Fibroblast of villous mesenchyme (primary cell): ENCODE measurements around the gene FKBP9. TPM values are rescaled to one million over a fixed set of nuclear protein-coding genes. Genes with fewer than 3 reads are reported as not detected.
A peak's percentile ranks its signal among the peaks of the same experiment; 100 is the strongest.
"Not testable (repeated sequence)": the region's sequence is repeated elsewhere in the genome, so short reads cannot be mapped to it uniquely, and the experiment has no call there.

ENCODE experiments used
- DNase-seq: peaks from one replicate; pipeline ENCODE4 v3.0.0-alpha.2; 2010; ENCODE audit warnings: low read depth
- H3K4me3 ChIP-seq: 2 replicates; pipeline ENCODE4 v1.5.1; 2011; ENCODE audit warnings: low read depth, mild to moderate bottlenecking, low read length
- total RNA-seq: library from RNA; depleted of rRNA; stranded (reverse); fragments of >200 nt; gene quantifications from 2 replicates; pipeline ENCODE4 v1.2.3, GENCODE V29; 2012
- TF ChIP-seq, protein P1 (sequence below): IDR thresholded peaks from 2 replicates; pipeline ENCODE4 v1.5.1; 2012; ENCODE audit warnings: low read depth, mild to moderate bottlenecking, low read length; ENCODE audit not compliant: insufficient read depth

The FKBP9 gene
- total RNA-seq, 1 donor = 224 TPM

DNA sequence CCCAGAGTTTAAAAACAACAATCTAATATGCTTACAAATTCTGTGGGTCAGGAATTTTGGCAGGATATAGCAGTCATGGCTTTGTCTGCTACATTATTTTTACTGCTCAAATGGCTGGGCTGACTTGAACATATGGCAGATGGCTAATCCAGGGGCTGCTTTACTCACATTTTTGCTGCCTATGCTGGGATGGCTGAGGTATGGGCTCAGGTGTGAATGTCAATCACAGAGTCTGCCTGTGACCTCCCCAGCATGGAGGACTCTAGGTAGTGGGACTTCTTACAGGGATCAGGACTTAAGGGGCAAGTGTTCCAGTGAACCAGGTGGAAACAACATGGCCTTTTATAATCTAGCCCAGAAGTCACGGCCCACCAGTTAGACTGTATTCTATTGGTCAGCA, 4.4 kb upstream of the FKBP9 start:
- no peak for DNase-seq
- TF ChIP-seq, protein P1, sequence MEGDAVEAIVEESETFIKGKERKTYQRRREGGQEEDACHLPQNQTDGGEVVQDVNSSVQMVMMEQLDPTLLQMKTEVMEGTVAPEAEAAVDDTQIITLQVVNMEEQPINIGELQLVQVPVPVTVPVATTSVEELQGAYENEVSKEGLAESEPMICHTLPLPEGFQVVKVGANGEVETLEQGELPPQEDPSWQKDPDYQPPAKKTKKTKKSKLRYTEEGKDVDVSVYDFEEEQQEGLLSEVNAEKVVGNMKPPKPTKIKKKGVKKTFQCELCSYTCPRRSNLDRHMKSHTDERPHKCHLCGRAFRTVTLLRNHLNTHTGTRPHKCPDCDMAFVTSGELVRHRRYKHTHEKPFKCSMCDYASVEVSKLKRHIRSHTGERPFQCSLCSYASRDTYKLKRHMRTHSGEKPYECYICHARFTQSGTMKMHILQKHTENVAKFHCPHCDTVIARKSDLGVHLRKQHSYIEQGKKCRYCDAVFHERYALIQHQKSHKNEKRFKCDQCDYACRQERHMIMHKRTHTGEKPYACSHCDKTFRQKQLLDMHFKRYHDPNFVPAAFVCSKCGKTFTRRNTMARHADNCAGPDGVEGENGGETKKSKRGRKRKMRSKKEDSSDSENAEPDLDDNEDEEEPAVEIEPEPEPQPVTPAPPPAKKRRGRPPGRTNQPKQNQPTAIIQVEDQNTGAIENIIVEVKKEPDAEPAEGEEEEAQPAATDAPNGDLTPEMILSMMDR = no peak

DNA sequence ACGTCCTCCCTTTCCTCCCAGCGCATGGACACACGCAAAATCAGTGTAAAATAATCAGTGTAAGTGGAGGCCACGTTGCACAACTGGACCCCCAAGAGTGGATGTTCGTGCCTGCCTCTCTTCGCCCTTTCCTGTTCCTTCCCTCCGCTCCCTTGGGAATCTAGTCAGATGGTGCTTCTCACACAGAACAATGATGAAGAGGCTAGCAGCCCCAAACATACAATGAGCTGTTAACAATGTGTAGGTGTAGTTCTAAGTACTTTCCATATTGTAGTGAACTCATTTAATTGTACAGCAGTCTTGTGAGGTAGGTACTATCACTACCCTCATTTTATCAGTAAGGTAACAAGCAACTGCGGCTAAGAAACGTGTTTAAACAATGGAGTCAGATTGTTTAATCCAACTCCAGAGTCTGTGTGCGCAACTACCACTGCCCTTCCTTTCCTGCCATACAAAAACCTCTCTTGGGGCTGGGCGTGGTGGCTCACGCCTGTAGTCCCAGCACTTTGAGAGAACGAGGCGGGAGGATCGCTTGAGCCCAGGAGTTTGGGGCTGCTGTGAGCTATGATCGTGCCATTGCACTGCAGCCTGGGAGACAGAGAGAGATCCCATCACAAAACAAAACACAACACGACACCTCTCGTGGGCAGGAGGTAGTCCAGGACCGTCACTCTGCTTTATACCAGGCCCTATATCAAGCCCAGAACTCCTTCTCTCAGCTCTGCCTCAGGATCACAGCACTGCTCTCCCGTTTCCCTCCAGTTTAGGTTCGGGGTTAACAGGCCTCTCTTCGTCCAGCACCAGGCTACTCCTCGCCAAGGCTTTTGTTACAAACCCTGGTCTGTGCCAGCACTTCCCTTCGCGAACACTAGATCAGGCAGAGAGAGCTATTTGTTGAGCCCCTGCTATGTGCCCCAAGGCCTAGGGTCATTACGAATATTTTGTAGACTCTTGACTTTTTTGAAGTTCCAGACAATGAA, 1.1 kb downstream of the FKBP9 start:
- peak; percentile 46 for DNase-seq
- TF ChIP-seq, protein P1 = no peak
- peak overlapping the region; percentile 90 for H3K4me3 ChIP-seq

More for the DNA sequence above, 4.4 kb upstream of the FKBP9 start:
- H3K4me3 ChIP-seq = no peak overlapping the region

DNA sequence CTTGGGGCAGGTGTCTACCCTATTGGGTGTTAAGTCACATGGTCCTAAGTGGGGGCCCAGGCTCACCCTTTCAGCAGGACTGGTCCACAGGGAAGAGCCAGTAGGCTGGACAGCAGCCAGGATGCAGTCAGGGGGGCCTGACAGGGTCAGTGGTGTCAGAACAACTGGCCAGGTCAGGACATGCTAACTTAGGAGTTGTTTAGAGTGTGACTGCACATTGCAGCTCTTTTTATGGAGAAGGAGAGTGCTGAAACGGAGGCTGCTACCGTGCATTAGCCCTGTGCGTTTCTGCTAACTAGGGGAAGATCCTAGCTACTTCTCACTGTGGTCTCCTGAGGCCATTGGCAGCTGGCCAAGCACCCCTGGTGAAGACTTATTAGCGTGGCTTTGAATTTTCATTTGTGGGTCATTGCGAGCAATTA, 6.7 kb downstream of the FKBP9 start:
- DNase-seq, H3K4me3 ChIP-seq: not testable (repeated sequence)

DNA sequence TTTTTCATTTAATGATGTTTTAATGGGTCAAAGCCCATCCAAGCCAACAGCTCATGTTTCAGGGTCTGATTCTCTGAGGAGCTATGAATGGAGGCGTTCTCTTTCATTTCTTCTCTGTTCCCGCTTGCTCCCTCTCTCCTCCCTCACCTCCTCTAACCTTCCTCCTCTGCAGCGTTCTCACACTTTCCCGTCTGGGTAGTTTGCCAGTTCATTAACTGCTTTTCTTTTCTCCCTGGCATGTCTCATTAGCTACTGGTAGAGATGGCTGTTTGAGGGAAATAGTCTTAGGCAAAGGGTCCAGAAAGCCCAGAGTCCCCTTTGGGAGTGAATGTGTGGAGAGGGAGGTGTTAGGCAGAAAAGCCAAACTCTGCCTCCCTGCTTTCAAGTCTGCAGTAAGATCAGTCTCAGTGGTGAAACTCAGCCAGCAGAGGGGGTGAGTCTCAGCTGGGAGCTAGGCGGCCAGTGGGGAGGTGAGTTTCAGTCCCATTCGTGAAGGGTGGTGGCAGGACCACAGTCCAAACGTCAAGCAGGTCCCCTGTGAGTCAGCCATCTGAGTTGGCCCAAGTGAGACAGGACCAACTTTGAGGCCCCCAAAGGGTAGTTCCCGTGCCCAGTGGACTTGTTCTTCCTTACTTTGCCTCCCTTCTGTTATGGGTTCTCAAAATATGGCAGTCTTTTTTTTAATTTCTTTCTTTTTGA, 7.4 kb downstream of the FKBP9 start:
- H3K4me3 ChIP-seq, DNase-seq: not testable (repeated sequence)
- TF ChIP-seq, protein P1 = peak; percentile 46

DNA sequence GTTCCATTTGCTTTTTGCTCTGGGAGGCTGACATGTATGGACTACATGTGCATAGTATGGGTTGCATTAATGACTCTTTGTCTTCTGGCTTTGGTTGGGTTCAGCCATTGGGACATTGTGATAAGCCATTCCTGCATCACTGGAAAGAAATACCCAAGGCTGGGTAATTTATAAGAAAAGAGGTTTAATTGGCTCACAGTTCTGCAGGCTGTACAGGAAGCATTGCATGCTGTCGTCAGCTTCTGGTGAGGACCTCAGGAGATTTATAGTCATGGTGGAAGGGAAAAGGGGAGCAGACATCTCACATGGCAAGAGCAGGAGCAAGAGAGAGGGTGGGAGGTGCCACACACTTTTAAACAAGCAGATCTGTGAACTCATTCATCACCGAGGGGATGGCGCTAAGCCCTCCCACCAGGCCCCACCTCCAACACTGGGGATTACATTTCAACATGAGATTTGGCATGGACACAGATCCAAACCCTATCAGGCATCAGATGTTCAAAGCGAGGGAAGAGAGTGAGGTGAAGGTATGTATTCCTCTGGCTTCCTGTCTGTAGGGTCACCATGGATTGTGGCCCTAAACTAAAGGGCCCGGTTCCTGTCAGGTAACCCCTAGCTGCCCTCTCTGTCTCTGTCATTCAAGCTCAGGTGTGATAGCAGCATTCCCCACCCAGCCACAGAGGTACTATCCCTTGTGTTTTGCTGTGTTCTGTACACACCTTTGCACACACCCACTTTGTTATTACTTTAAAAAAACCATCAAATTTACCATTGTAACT, 9.4 kb downstream of the FKBP9 start:
- not testable (repeated sequence) for DNase-seq, H3K4me3 ChIP-seq

- H3K4me3 ChIP-seq = not testable (repeated sequence)
- DNase-seq = peak; percentile 39
Observed at GRCh38 chr7:32967268-32967582, 10.0 kb downstream of the FKBP9 start.

- not testable (repeated sequence) for H3K4me3 ChIP-seq
Observed at GRCh38 chr7:32971967-32972366, 14.7 kb downstream of the FKBP9 start.

GRCh38 chr7:32977159-32977558, 19.9 kb downstream of the FKBP9 start:
- DNase-seq = peak; percentile 35

More at GRCh38 chr7:32971967-32972366, 14.7 kb downstream of the FKBP9 start:
- not testable (repeated sequence) for DNase-seq

GRCh38 chr7:32979246-32979645, 22.0 kb downstream of the FKBP9 start:
- DNase-seq = peak; percentile 86

More at GRCh38 chr7:32977159-32977558, 19.9 kb downstream of the FKBP9 start:
- not testable (repeated sequence) for H3K4me3 ChIP-seq

GRCh38 chr7:32979902-32980301, 22.7 kb downstream of the FKBP9 start:
- peak; percentile 27 for DNase-seq
- not testable (repeated sequence) for H3K4me3 ChIP-seq

More at GRCh38 chr7:32979246-32979645, 22.0 kb downstream of the FKBP9 start:
- not testable (repeated sequence) for H3K4me3 ChIP-seq

- not testable (repeated sequence) for H3K4me3 ChIP-seq
- DNase-seq = peak; percentile 10
Observed at GRCh38 chr7:32988148-32988547, 30.9 kb downstream of the FKBP9 start.

DNA sequence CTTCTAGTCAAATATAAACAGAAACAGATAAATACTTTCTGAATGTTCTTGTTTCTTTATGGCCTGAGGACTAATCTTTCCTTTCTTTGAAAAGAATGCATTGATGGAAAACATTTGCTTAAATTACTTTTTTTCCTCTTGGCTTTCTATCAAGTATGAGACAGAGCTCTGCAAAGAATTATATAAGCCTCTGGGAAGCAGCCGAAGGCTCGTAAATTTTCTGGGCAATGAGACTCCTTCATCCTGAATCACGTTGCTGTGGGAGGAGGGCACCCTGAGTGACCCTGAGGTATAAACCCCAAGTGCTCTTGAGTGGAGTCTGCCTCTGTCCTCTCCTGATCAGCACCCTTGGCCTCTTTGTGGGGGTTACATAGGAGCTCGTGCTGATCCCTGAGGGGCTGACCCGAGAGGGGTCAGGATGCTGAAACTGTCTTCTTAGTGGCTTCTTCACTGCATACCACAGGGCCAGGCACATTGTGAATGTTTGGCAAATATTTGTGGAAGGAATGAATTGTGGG, 33.9 kb downstream of the FKBP9 start:
- DNase-seq = peak; percentile 89
- not testable (repeated sequence) for H3K4me3 ChIP-seq

GRCh38 chr7:32991975-32992700, 34.9 kb downstream of the FKBP9 start:
- not testable (repeated sequence) for DNase-seq, H3K4me3 ChIP-seq

DNA sequence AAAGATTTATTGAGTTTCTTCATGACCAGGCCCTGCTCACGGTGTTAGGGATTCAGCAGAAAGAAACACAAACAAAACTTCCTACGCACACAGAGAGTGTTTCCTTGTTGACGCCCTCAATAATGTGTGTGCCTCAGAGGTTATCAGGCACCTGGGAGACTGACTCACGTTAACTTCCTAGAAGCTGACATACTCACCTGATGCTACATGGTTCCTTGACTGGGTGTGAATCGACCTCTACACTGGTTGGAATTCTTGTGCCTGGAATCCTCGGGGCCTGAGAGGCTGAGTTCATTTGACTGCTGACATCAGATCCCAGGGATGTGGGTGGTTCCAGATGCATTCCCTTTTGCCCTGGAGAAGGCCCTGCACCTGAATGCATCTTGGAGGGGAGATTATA, 35.5 kb downstream of the FKBP9 start:
- H3K4me3 ChIP-seq, DNase-seq: not testable (repeated sequence)
